IMR-90 (cell line): Measurements from ENCODE around the gene ZC3H4. TPM values are rescaled to one million over a fixed set of nuclear protein-coding genes. Genes with fewer than 3 reads are reported as not detected.
A peak's percentile ranks its signal among the peaks of the same experiment; 100 is the strongest.

Experiments used
- ATAC-seq: fragments of 200-7000 bp; cut with Tn5 transposase; 2 replicates; pipeline ENCODE4 v1.9.1; 2020; ENCODE audit warnings: low read depth, mild to moderate bottlenecking, moderate library complexity
- BruUV-seq: library from RNA; stranded (reverse); fragments of 400-500 nt; replicated peaks from 2 replicates; lab custom pipeline; 2021; lab: Mats Ljungman, UMichigan
- CTCF ChIA-PET: fragments of 300-600 bp; formaldehyde crosslinking; extraction: SDS; loops from one replicate; lab custom pipeline; 2021; ENCODE audit warnings: antibody characterized with exemption; lab: Yijun Ruan, JAX
- POLR2A ChIA-PET: fragments of 300-600 bp; sonication (Branson Sonifier 250); formaldehyde crosslinking; loops from one replicate; lab custom pipeline; 2022; ENCODE audit warnings: antibody characterized with exemption; ENCODE audit not compliant: unreplicated experiment; lab: Charles Lee
- DNase-seq: peaks from one replicate; pipeline ENCODE4 v3.0.0; 2013
- H2AFZ ChIP-seq: replicated peaks from 2 replicates; pipeline ENCODE3; 2013; ENCODE audit warnings: low read length, mild to moderate bottlenecking; ENCODE audit not compliant: poor library complexity
- H2AK5ac ChIP-seq: 2 replicates; pipeline ENCODE4 v1.6.1; 2013; ENCODE audit warnings: low read depth, low read length, inconsistent platforms
- H2AK9ac ChIP-seq: replicated peaks from 2 replicates; pipeline ENCODE3; 2013; ENCODE audit warnings: mild to moderate bottlenecking, low read depth, low read length, moderate library complexity; ENCODE audit not compliant: poor library complexity
- H2BK120ac ChIP-seq: 2 replicates; pipeline ENCODE4 v1.6.1; 2013; ENCODE audit warnings: low read depth, low read length, inconsistent platforms
- H2BK15ac ChIP-seq: 3 replicates; pipeline ENCODE4 v1.6.1; 2013; ENCODE audit warnings: low read depth, low read length, inconsistent platforms
- H2BK20ac ChIP-seq: 2 replicates; pipeline ENCODE4 v1.6.1; 2013; ENCODE audit warnings: low read depth, mild to moderate bottlenecking, inconsistent platforms, low read length, moderate library complexity
- H2BK5ac ChIP-seq: 2 replicates; pipeline ENCODE4 v1.6.1; 2013; ENCODE audit warnings: mild to moderate bottlenecking, low read depth, low read length, inconsistent platforms; ENCODE audit not compliant: poor library complexity, severe bottlenecking
- H3K14ac ChIP-seq: replicated peaks from 2 replicates; pipeline ENCODE4 v1.6.1; 2013; ENCODE audit warnings: low read depth, low read length, inconsistent platforms
- H3K18ac ChIP-seq: 2 replicates; pipeline ENCODE4 v1.6.1; 2013; ENCODE audit warnings: low read depth, low read length, control low read depth
- H3K23ac ChIP-seq: 2 replicates; pipeline ENCODE4 v1.6.1; 2013; ENCODE audit warnings: low read depth, low read length, inconsistent platforms
- H3K27ac ChIP-seq: 2 replicates; pipeline ENCODE4 v1.5.1; 2013; ENCODE audit warnings: mild to moderate bottlenecking, control low read depth, low read length; ENCODE audit not compliant: insufficient read depth
- H3K27me3 ChIP-seq: 2 replicates; pipeline ENCODE4 v1.6.1; 2013; ENCODE audit warnings: low read length; ENCODE audit not compliant: control insufficient read depth, insufficient read depth
- H3K36me3 ChIP-seq: 2 replicates; pipeline ENCODE4 v1.6.1; 2013; ENCODE audit warnings: low read length, mixed read lengths; ENCODE audit not compliant: control insufficient read depth, insufficient read depth
- H3K4ac ChIP-seq: 2 replicates; pipeline ENCODE4 v1.6.1; 2013; ENCODE audit warnings: low read depth, low read length, inconsistent platforms
- H3K4me1 ChIP-seq: 2 replicates; pipeline ENCODE4 v1.6.1; 2013; ENCODE audit warnings: low read length, mixed read lengths; ENCODE audit not compliant: control insufficient read depth, insufficient read depth
- H3K4me2 ChIP-seq: 2 replicates; pipeline ENCODE4 v1.6.1; 2013; ENCODE audit warnings: low read depth, mild to moderate bottlenecking, control low read depth, low read length, moderate library complexity
- H3K4me3 ChIP-seq: 2 replicates; pipeline ENCODE4 v1.5.1; 2013; ENCODE audit warnings: low read depth, mild to moderate bottlenecking, control low read depth, low read length, moderate library complexity; ENCODE audit not compliant: insufficient read depth
- H3K56ac ChIP-seq: 2 replicates; pipeline ENCODE4 v1.6.1; 2013; ENCODE audit warnings: low read length, inconsistent platforms; ENCODE audit not compliant: insufficient read depth; ENCODE audit errors: extremely low read depth
- H3K79me1 ChIP-seq, 2 experiments: 2 replicates each; pipeline ENCODE4 v1.6.1; 2013; ENCODE audit warnings: low read length in 2 of 2, inconsistent platforms in 1 of 2, low read depth in 1 of 2
- H3K9ac ChIP-seq: 2 replicates; pipeline ENCODE4 v1.6.1; 2013; ENCODE audit warnings: low read depth, low read length, control low read depth
- H3K9me1 ChIP-seq: 2 replicates; pipeline ENCODE4 v1.6.1; 2013; ENCODE audit warnings: low read length, inconsistent platforms; ENCODE audit not compliant: insufficient read depth
- H3K9me3 ChIP-seq: 2 replicates; pipeline ENCODE4 v1.6.1; 2013; ENCODE audit warnings: low read length; ENCODE audit not compliant: control insufficient read depth, insufficient read depth
- H4K20me1 ChIP-seq: 2 replicates; pipeline ENCODE4 v1.6.1; 2013; ENCODE audit warnings: low read length, inconsistent platforms; ENCODE audit not compliant: insufficient read depth
- H4K5ac ChIP-seq: 2 replicates; pipeline ENCODE4 v1.6.1; 2013; ENCODE audit warnings: mild to moderate bottlenecking, low read depth, low read length, control low read depth
- H4K8ac ChIP-seq, 2 experiments: 2 replicates each; pipeline ENCODE4 v1.6.1; 2013; ENCODE audit warnings: low read depth in 2 of 2, low read length in 2 of 2, control low read depth in 1 of 2, inconsistent platforms in 1 of 2
- H4K91ac ChIP-seq: 2 replicates; pipeline ENCODE4 v1.6.1; 2013; ENCODE audit warnings: low read depth, low read length, inconsistent platforms; ENCODE audit not compliant: insufficient read depth
- BHLHE40 ChIP-seq: fragments of 150-350 bp; IDR thresholded peaks from 2 replicates; pipeline ENCODE4 v1.6.1; 2016; ENCODE audit warnings: mild to moderate bottlenecking, low read depth, low read length
- CEBPB ChIP-seq: IDR thresholded peaks from 2 replicates; pipeline ENCODE4 v1.6.1; 2012; ENCODE audit warnings: low read depth, low read length, improper control_type of control experiment
- CHD1 ChIP-seq: IDR thresholded peaks from 2 replicates; pipeline ENCODE4 v1.6.1; 2012; ENCODE audit warnings: low read depth, low read length, improper control_type of control experiment
- FOS ChIP-seq: fragments of 150-350 bp; IDR thresholded peaks from 2 replicates; pipeline ENCODE4 v1.6.1; 2016; ENCODE audit warnings: low read depth, low read length
- MAFK ChIP-seq: IDR thresholded peaks from 2 replicates; pipeline ENCODE4 v1.6.1; 2012; ENCODE audit warnings: low read depth, low read length, improper control_type of control experiment
- MAZ ChIP-seq: IDR thresholded peaks from 2 replicates; pipeline ENCODE4 v1.6.1; 2012; ENCODE audit warnings: low read depth, mild to moderate bottlenecking, low read length, improper control_type of control experiment, moderate library complexity, borderline replicate concordance
- MXI1 ChIP-seq: IDR thresholded peaks from 2 replicates; pipeline ENCODE4 v1.6.1; 2012; ENCODE audit warnings: low read depth, mild to moderate bottlenecking, low read length, moderate library complexity, borderline replicate concordance
- NFE2L2 ChIP-seq: fragments of 150-350 bp; IDR thresholded peaks from 2 replicates; pipeline ENCODE4 v1.6.1; 2016; ENCODE audit warnings: low read depth, mild to moderate bottlenecking, low read length
- POLR2A ChIP-seq: IDR thresholded peaks from 2 replicates; pipeline ENCODE4 v1.6.1; 2012; ENCODE audit warnings: mild to moderate bottlenecking, low read depth, low read length
- RAD21 ChIP-seq: IDR thresholded peaks from 2 replicates; pipeline ENCODE4 v1.6.1; 2012; ENCODE audit warnings: low read length, improper control_type of control experiment
- RCOR1 ChIP-seq: IDR thresholded peaks from 2 replicates; pipeline ENCODE4 v1.6.1; 2012; ENCODE audit warnings: mild to moderate bottlenecking, low read length, improper control_type of control experiment; ENCODE audit not compliant: insufficient replicate concordance
- RFX5 ChIP-seq: IDR thresholded peaks from 2 replicates; pipeline ENCODE4 v1.8.0; 2012; ENCODE audit warnings: low read depth, mild to moderate bottlenecking, low read length, moderate library complexity
- SMC3 ChIP-seq: fragments of 150-350 bp; IDR thresholded peaks from 2 replicates; pipeline ENCODE4 v1.6.1; 2016; ENCODE audit warnings: low read depth, mild to moderate bottlenecking, antibody characterized with exemption, low read length, moderate library complexity
- WGBS, 2 experiments: methylation state at CpG; one replicate each; pipeline versions ENCODE4 v1.1.5 to v1.1.7; 2013; ENCODE audit warnings: missing lambda C conversion rate in 2 of 2; ENCODE audit not compliant: insufficient read length in 1 of 2; ENCODE audit errors: extremely low coverage in 2 of 2; 5-methylcytosine and 5-hydroxymethylcytosine counted together
- dilution Hi-C: fragments of 300-500 bp; cut with HindIII; formaldehyde crosslinking; loops from one replicate; pipeline ENCODE4 v1.14.3; 2018; ENCODE audit warnings: low sequenced_read_pairs; ENCODE audit not compliant: unreplicated experiment
- in situ Hi-C: fragments of 300-500 bp; cut with MboI; formaldehyde crosslinking; loops from 3 replicates; pipeline ENCODE4 v1.14.3; 2019; ENCODE audit warnings: low sequenced_read_pairs, inconsistent platforms, mixed read lengths
- intact Hi-C: fragments of 100-400 bp; cut with micrococcal nuclease; formaldehyde crosslinking; loops from 2 replicates; pipeline ENCODE4 v1.10.0; 2022
- polyA plus RNA-seq, 3 experiments: library from polyadenylated mRNA; depleted of rRNA; stranded (reverse); fragments of >200 nt; gene quantifications; 2 replicates each; pipeline ENCODE4 v1.2.3, GENCODE V29; 2012; ENCODE audit warnings: low replicate concordance in 1 of 3
- total RNA-seq: library from RNA; depleted of rRNA; stranded (reverse); fragments of >200 nt; gene quantifications from 2 replicates; pipeline ENCODE4 v1.2.3, GENCODE V29; 2012
- TF ChIP-seq, protein P1 (sequence below): fragments of 150-350 bp; IDR thresholded peaks from 2 replicates; pipeline ENCODE4 v1.6.1; 2016; ENCODE audit warnings: low read depth, mild to moderate bottlenecking, low read length, moderate library complexity, borderline replicate concordance
- TF ChIP-seq, protein P2 (sequence below): fragments of 150-350 bp; IDR thresholded peaks from 2 replicates; pipeline ENCODE4 v1.6.1; 2017; ENCODE audit warnings: mild to moderate bottlenecking, antibody characterized with exemption, low read length, low read depth
- TF ChIP-seq, protein P3 (sequence below): conservative IDR thresholded peaks from 2 replicates; pipeline ENCODE4 v1.5.1; 2012; ENCODE audit warnings: mild to moderate bottlenecking, low read depth, low read length, improper control_type of control experiment

Gene ZC3H4
- total and polyA plus RNA-seq, 2 of the 4 experiments (the other 2 are of a cell fraction): 3.9 to 8.9 TPM

DNA sequence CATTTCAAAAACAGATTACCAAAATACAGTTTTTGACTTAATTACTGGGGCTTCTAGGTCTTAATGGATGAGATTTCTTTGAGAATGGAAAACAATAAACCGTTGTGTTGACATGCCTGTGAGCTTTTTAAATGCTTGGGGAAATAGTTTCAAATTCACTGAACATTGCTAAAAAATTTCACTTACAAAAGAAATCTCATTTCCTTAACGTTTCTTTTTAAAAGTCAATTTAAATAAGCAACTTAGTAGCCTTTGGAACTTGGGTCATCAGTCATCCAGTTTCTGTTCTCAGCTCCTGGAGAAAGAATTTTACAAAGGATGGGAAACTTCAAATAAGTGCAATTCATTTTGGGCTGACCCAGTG is 4.4 kb downstream of the ZC3H4 start:
- Histone ChIP-seq H2BK20ac (no peak overlapping the region), H3K14ac (peak overlapping the region; percentile 100; the same call in 1 of the 2 replicates), H4K8ac (peak overlapping the region in 1 of 2 experiments; percentile 88; a peak in 2 of 4 replicates), H2BK5ac (peak overlapping the region; percentile 98), H3K9me1 (peaks cover 17% of the 10 kb centered on the region), H3K4me2 (peak overlapping the region; percentile 97), H3K9ac (peak overlapping the region; percentile 100; the same call in 1 of the 2 replicates), H4K91ac (no peak overlapping the region), H3K9me3 (no peaks in the 10 kb centered on the region), H3K23ac (peak overlapping the region; percentile 57), H3K79me1 (peaks cover 25 to 76% of the 10 kb centered on the region in 2 experiments), H4K5ac (no peak overlapping the region; the same call in 1 of the 2 replicates), H2AFZ (no peak overlapping the region), H3K18ac (no peak overlapping the region), H3K56ac (no peak overlapping the region), H3K27ac (no peak overlapping the region; the same call in 1 of the 2 replicates), H2AK5ac (no peak overlapping the region; the same call in 1 of the 2 replicates), H2BK120ac (no peak overlapping the region), H3K27me3 (no peaks in the 10 kb centered on the region), H3K36me3 (peaks cover 2% of the 10 kb centered on the region), H4K20me1 (peaks cover 32% of the 10 kb centered on the region), H3K4me3 (peak overlapping the region; percentile 16), H3K4me1 (peaks cover 25% of the 10 kb centered on the region), H2BK15ac (no peak overlapping the region), H3K4ac (peak overlapping the region; percentile 97; the same call in 1 of the 2 replicates), H2AK9ac (no peak overlapping the region)
- dilution Hi-C loops (no loop called here), intact Hi-C loops (no loop called here), in situ Hi-C loops (no loop called here)
- WGBS, 2 experiments: no CpG with 5 or more reads among the region's 2 CpGs
- DNase-seq (no peak), ATAC-seq (no peak)
- TF ChIP-seq SMC3: no peak
- no peak for TF ChIP-seq POLR2A
- TF ChIP-seq RCOR1: no peak
- TF ChIP-seq, protein P1, sequence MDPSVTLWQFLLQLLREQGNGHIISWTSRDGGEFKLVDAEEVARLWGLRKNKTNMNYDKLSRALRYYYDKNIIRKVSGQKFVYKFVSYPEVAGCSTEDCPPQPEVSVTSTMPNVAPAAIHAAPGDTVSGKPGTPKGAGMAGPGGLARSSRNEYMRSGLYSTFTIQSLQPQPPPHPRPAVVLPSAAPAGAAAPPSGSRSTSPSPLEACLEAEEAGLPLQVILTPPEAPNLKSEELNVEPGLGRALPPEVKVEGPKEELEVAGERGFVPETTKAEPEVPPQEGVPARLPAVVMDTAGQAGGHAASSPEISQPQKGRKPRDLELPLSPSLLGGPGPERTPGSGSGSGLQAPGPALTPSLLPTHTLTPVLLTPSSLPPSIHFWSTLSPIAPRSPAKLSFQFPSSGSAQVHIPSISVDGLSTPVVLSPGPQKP: no peak
- no peak for TF ChIP-seq RFX5
- TF ChIP-seq, protein P2, sequence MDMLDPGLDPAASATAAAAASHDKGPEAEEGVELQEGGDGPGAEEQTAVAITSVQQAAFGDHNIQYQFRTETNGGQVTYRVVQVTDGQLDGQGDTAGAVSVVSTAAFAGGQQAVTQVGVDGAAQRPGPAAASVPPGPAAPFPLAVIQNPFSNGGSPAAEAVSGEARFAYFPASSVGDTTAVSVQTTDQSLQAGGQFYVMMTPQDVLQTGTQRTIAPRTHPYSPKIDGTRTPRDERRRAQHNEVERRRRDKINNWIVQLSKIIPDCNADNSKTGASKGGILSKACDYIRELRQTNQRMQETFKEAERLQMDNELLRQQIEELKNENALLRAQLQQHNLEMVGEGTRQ: no peak
- no peak for TF ChIP-seq FOS
- TF ChIP-seq MAFK: no peak
- TF ChIP-seq MAZ: no peak
- no peak for TF ChIP-seq CEBPB
- TF ChIP-seq, protein P3, sequence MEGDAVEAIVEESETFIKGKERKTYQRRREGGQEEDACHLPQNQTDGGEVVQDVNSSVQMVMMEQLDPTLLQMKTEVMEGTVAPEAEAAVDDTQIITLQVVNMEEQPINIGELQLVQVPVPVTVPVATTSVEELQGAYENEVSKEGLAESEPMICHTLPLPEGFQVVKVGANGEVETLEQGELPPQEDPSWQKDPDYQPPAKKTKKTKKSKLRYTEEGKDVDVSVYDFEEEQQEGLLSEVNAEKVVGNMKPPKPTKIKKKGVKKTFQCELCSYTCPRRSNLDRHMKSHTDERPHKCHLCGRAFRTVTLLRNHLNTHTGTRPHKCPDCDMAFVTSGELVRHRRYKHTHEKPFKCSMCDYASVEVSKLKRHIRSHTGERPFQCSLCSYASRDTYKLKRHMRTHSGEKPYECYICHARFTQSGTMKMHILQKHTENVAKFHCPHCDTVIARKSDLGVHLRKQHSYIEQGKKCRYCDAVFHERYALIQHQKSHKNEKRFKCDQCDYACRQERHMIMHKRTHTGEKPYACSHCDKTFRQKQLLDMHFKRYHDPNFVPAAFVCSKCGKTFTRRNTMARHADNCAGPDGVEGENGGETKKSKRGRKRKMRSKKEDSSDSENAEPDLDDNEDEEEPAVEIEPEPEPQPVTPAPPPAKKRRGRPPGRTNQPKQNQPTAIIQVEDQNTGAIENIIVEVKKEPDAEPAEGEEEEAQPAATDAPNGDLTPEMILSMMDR: no peak
- no peak for TF ChIP-seq CHD1
- TF ChIP-seq MXI1: no peak
- TF ChIP-seq RAD21: no peak
- TF ChIP-seq NFE2L2: no peak
- no peak for TF ChIP-seq BHLHE40
- no TSS peak for BruUV-seq
- POLR2A ChIA-PET: no interaction called here
- CTCF ChIA-PET: no interaction called here
